ENCODE measurements around the gene CAMP. TPM values are rescaled to one million over a fixed set of nuclear protein-coding genes. Genes with fewer than 3 reads are reported as not detected.

The CAMP gene
- total RNA-seq, 3 donors from 2014 or later: not detected

DNA sequence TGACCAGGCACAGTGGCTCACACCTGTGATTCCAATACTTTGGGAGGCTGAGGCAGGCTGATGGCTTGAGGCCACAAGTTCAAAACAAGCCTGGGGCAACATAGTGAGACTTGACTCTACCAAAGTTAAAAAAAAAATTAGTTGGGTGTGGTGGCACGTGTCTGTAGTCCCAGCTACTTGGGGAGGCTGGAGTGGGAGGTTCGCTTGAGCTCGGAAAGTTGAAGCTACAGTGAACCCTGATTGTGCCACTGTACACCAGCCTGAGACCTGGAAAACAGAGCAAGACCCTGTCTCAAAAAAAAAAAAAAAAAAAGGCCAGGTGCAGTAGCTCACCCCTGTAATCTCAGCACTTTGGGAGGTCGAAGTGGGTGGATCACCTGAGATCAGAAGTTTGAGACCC is 38.2 kb upstream of the CAMP start:
- Histone ChIP-seq H3K4me1 (ENCODE audit: low read depth) (no peaks in the 10 kb centered on the region), H3K9me3 (no peaks in the 10 kb centered on the region), H3K4me3 (no peak overlapping the region), H3K36me3 (ENCODE audit: low read depth) (no peaks in the 10 kb centered on the region)
- ATAC-seq (no peak), DNase-seq (no peak)
- intact Hi-C loops (cut with DNase I, micrococcal nuclease): no loop called here
- TF ChIP-seq, protein P1, sequence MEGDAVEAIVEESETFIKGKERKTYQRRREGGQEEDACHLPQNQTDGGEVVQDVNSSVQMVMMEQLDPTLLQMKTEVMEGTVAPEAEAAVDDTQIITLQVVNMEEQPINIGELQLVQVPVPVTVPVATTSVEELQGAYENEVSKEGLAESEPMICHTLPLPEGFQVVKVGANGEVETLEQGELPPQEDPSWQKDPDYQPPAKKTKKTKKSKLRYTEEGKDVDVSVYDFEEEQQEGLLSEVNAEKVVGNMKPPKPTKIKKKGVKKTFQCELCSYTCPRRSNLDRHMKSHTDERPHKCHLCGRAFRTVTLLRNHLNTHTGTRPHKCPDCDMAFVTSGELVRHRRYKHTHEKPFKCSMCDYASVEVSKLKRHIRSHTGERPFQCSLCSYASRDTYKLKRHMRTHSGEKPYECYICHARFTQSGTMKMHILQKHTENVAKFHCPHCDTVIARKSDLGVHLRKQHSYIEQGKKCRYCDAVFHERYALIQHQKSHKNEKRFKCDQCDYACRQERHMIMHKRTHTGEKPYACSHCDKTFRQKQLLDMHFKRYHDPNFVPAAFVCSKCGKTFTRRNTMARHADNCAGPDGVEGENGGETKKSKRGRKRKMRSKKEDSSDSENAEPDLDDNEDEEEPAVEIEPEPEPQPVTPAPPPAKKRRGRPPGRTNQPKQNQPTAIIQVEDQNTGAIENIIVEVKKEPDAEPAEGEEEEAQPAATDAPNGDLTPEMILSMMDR (IDR thresholded peaks at IDR 0.05): no peak

DNA sequence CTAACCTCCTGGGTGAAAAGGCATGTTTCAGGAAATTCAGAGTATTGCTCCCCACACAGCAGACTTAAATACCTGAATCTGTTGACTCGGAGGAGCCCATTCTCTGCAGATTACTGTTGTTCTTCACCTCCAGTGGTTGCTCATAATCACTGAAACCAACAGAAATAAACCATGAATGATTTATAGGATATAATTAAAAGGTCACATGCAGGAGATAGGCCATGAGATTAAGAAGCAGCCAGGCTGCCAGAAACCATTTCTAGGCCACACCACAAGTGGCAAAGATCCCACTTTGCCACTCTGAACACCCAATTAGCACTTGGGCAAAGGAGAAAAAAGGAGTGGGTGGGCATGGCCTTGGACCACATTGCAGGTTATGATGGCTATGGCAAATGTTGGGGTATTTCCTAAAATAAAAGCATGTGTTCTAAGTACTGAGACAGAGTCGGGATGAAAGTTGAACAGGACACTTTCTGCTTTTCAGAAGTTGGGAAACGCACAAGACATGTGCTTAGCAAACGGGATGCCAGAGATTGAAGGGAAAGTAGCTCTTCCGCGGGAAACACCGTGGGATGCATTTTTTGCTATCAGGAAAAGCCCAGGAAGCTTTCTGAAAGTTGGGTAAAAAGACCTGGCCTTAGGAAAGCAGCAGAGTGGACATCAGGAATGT is 36.5 kb upstream of the CAMP start:
- no peak for DNase-seq
- no peaks in the 10 kb centered on the region for H3K9me3 ChIP-seq
- H3K4me1 ChIP-seq (ENCODE audit: low read depth): no peaks in the 10 kb centered on the region
- no peak overlapping the region for H3K4me3 ChIP-seq
- intact Hi-C loops (cut with DNase I, micrococcal nuclease): no loop called here
- ATAC-seq: no peak
- no peaks in the 10 kb centered on the region for H3K36me3 ChIP-seq (ENCODE audit: low read depth)
- TF ChIP-seq, protein P1 (IDR thresholded peaks at IDR 0.05): no peak

DNA sequence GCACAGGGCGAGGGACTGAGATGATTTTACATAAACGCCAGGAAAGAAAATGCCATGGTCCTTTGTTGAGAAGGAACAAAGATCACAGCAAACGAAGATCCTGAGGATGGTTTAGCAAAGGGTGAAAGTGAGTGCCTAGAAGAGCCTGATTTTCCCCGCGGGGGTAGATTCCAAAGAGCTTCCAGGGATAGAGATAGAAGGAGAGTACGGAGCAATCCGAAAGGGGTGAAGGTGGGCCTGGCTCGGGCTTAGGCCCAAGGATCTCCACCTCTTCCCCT is 36.1 kb upstream of the CAMP start:
- TF ChIP-seq, protein P1 (IDR thresholded peaks at IDR 0.05): no peak
- ATAC-seq (no peak), DNase-seq (no peak)
- intact Hi-C loops (cut with DNase I, micrococcal nuclease): no loop called here
- H3K9me3 ChIP-seq: no peaks in the 10 kb centered on the region
- H3K36me3 ChIP-seq (ENCODE audit: low read depth): no peaks in the 10 kb centered on the region
- no peaks in the 10 kb centered on the region for H3K4me1 ChIP-seq (ENCODE audit: low read depth)
- H3K4me3 ChIP-seq: peak overlapping the region; percentile 42

DNA sequence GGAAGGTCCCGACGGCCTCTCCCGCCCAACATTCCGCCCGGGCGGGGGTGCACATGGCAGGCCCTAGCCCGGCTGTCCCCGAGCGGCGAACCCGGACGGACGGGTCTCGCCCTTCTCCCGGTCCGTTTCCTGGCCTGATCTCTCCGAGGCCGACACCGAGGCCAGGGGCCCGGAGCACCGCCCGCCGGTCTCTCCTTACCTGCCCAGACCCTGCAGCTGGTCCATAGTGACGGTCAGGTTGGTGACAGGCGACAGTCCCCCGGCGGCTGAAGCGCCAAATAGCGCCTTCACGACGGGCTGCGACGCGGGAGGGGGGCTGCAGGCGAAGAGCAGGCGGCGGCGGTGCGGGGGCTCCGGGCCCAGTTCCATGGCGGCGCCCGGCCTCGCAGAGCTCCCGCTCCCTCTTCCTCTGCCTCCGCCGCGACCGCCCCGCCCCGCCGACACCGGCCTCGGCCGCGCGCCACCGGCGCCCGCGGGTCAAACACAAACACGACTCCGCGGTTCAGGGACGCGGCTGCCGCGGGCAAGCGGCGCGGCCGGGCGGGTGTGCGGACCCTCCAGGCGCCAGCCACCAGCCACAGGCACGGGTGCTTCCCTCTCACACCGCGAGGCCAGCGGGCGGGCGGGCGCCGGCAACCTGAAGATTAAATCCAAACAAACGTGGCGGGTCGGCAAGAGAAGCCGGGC is 35.6 kb upstream of the CAMP start:
- peak in 2 of 3 donors; percentile 61 to 81 for DNase-seq
- H3K4me3 ChIP-seq: peak overlapping the region; percentile 42
- ATAC-seq: peak; percentile 64
- no peaks in the 10 kb centered on the region for H3K4me1 ChIP-seq (ENCODE audit: low read depth)
- TF ChIP-seq, protein P1 (IDR thresholded peaks at IDR 0.05): no peak
- no peaks in the 10 kb centered on the region for H3K36me3 ChIP-seq (ENCODE audit: low read depth)
- no peaks in the 10 kb centered on the region for H3K9me3 ChIP-seq
- intact Hi-C loops (cut with DNase I, micrococcal nuclease): no loop called here

DNA sequence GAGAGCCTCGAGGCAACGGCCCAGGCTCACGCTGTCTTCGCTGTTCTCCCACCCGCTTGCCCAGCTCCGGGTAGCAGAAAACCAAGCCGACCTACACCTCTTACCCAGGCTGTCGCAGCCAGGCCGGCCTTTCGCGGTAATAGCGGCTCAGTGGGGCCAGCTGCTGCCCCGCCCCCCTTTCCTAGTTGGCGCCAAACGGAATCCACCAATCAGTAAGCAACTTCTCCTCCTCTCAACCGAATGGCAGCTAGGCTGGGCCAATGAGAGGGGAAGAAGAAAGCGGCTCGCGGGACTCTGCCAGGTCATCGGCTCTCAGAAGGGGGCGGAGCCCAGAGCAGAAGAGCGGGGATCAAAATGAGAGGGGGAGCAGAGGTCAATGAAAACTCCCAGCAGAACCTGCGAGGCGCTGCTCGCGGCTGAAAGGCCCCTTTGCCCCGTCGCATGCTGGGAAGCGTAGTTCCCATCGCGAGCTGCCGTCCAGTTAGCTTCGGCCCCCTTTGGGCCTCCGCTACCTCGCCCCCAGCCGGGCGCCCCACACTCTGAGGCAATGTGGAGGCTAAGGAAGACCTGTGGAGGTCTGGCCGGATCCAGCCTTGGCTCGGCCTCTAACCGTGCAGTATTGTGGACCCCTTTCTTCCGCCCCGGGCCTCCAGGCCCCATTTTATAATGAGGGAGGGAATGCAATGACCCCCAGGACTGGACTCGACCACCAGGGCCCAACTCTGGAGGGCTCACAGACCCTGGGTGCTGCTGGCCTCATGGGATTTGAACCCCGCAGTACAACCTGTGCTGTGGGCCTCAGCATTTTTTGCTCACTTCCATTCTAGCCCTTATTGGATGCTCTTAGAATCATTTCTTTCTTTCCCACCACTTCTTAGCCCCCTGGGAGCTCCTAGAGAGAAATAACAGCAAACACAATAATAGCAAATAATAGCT is 34.8 kb upstream of the CAMP start, which contains the start of gene CDC25A:
CDC25A (minus strand) TSS at position 152 of the 936 bp plus-strand sequence. CDS start 470 bp downstream, outside the sequence.
- DNase-seq (peak; percentile 96 to 97 (median 97)), ATAC-seq (peak; percentile 93)
- Histone ChIP-seq H3K4me1 (ENCODE audit: low read depth) (no peaks in the 10 kb centered on the region), H3K9me3 (no peaks in the 10 kb centered on the region), H3K36me3 (ENCODE audit: low read depth) (no peaks in the 10 kb centered on the region), H3K4me3 (peak within 1 kb of the TSS; percentile 42)
- intact Hi-C loops (cut with DNase I, micrococcal nuclease): no loop called here
- TF ChIP-seq, protein P1 (IDR thresholded peaks at IDR 0.05): no peak
